NCI-H146 treated with DMSO at 0.1 percent for 48 hours (cell line): ENCODE results near the gene KCNT1.

Source experiments
- DNase-seq: peaks from one replicate; lab custom pipeline; 2025; ENCODE audit not compliant: unreplicated experiment; lab: John Stamatoyannopoulos, UW

KCNT1 gene

DNA sequence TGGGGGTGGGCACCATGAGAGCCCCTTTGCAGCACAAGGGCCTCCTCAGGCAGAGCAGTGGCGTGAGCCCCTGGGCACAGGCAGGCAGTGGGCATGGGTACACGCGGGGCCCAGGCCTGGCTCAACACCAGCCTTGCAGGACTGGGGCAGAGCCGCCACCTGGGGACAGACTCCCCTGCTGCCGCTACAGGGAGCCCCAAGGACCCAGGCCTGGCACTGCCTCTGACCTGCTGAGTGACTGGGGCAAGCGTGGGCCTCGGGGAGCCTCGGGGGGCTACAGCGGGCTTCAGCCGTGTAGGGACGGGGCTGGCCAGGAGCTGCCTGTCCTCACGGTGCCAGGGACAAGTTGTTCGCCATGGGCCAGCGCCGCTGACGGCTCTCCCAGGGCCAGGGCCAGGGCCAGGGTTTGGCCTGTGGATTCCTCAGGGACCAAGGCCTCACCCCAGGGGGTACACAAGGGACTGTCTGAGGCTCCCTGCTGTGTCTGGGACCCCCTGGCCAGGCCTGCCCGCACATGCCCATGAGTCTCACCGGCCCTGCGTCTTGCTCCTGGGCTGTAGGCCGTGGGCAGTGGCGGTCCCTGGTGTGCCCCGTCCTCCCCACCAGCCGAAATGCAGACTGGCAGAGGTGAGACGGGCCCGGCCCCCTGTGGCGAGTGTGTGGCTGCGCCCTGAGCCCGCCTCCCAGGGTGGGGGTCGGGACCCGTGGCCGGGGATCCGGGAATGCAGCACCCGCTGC lies 42.5 kb downstream of the KCNT1 start:
- DNase-seq, result no peak

DNA sequence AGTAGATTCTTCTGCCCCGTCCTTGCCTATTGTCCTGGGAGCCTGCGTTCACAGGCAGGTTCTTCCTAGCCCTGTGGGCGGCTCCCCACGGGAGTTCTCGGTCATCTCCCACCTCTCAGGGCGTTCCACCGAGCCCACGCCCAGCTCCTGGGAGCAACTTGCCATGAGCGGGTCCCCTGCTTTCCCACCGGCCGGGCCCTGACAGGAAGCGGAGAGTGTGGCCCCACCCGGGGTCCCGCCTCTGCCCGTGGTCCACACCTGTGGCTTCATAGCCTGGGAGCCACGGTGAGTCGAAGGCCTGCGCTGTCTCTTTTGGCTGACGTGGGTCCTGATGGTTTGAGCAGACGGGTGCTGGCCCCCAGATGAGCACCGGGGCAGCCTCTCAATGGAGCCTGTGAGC lies 43.2 kb downstream of the KCNT1 start:
- DNase-seq, result no peak

- DNase-seq, result no peak
These were observed 43.8 kb downstream of the KCNT1 start for GRCh38 chr9:135745686-135746324.

DNA sequence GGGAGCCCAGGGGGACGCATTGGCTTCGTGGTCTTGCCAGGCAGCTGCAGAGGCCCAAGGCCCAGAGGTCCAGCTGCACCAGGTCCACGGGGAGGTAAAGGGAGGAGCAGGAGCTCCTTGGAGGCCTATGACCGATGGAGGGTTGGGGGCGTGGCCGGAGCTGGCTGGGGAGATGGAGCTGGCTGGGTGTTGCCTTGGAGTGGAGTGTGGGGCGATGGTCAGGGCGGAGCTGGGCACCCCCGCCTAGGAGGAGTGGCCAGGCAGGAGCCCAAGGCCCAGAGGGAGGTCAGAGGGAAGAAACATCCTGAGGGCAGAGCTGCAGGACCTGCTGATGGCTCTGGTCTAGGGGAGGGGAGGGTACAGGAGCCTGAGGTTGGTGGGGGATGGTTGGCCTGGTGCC lies 44.6 kb downstream of the KCNT1 start:
- DNase-seq, result no peak

DNA sequence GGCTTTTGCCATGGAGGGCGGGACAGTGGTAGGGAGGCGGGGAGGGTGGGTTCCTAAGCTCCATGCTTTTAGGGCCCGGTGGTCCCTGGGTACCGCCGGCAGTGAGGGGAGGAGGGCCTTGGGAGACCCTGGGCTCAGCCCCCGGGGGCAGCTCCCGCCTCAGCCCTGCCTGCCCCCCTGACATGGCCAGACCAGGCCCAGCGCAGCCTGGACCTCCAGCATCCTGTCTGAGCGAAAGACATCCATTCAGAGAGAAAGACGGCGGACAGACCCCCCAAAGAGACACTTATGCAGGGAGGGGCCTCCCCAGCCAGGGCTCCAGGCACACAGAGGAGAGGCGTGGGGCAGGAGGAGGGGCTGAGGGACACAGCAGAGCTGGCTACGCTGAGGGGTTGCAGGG lies 45.3 kb downstream of the KCNT1 start:
- no peak for DNase-seq

GRCh38 chr9:135748676-135749075 lies 46.7 kb downstream of the KCNT1 start:
- DNase-seq, result no peak

- no peak for DNase-seq
These were observed 47.4 kb downstream of the KCNT1 start for GRCh38 chr9:135749171-135750045.

- DNase-seq, result no peak
These were observed 48.8 kb downstream of the KCNT1 start for GRCh38 chr9:135750786-135751185.

DNA sequence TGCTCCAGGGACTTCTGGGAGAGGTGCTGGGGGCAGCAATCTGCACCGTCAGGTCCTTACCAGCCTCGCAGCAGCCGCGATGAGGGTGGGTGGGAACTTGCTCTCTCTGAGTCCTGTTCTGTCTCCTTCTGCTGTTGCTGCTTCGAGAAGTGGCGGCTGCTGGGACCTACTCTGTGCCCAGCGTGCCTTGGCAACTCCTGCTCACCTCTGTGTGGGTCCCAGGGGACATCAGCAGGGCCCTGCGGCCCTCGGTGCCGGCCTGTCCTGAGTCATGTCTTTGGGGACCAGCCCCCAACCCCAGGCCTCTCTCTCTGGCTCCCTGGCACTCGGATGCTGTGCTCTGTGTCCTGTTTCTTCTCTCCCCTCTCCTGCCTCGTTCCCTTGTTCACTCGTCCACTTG lies 49.5 kb downstream of the KCNT1 start:
- no peak for DNase-seq

DNA sequence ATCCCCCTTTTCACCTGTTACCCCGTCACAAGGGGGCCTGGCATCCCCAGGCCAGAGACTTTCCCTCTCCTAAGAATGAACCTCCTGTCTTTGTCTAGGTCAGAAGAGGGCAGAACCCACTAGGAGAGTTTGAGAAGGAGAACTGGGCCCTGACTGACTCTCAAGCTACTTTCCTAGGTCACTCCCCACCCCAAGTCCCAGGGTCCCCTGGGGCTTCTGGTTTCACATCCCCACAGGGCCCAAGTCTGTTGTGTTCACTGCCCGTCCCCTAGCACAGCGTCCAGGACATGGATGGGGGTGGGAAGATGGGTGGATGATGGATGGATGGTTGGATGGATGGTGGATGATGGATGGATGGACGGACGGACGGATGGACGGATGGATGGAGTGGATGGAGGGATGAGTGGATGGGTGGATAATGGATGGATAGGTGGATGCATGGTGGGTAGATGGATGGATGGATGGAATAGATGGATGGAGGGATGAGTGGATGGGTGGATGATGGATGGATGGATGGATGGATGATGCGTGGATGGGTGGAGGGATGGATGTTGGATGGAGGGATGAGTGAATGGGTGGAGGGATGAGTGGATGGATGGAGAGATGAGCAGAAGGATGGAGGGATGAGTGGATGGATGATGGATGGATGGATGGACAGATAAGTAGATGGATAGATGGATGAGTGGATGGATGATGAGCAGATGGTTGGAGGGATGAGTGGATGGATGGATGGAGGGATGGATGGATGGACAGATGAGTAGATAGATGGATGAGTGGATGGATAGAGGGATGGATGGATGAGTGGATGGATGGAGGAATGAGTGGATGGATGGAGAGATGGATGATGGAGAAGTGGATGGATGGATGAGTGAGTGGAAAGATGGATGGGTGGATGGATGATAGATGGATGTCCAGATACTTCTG lies 50.6 kb downstream of the KCNT1 start:
- DNase-seq, result no peak

DNA sequence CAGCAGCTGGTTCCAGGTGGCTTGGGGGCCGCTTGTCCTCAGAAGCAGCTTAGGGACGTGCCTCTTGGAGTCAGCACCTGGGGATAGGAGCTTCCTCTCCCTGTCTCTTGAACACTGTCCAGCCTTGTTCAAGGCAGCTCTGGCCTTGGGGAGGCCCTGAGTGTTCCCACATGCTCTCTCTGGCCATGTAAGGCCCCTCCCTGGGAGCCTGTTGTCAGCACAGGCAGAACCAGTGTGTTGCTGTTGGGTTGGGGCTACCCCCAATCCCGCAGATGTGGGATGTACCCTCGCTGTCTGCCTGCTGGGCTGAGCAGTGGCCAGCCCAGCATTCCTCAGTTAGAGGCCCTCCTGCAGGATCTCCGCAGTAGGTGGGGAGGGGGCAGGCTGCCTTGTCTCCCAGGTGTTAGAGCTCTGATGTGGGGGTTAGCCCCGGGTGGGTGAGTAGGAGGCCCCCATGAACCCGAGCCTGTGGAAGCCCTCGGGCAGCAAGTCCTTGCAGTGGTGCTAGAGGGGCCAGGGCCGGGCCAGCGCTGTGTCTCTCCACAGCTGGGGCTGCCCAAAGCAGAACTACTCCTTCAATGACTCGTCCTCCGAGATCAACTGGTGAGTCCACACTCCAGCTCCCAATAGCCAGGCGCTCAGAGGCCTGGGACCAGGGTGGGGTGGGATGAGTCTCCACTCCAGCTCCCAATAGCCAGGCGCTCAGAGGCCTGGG lies 51.6 kb downstream of the KCNT1 start:
- DNase-seq, result no peak

- DNase-seq, result no peak
These were observed 54.6 kb downstream of the KCNT1 start for GRCh38 chr9:135756576-135756975.

DNA sequence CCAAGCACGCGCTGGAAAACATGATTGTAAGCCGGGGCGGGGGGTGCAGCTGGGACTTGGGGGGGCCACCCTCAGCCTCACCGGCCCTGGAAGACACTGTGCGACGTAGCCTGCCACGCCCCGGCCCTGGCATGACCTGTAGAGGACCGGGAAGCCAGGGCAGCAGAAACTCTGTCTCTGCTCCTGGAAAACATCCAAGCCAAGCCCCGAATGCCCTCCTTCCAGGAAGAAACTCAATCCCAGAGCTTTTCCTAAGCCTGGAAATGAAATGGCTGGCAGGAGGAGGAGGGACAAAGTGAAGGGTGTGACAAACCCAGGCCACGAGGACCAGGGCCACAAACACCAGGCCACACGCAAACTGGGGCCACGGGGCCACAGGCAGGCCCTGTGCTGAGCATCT lies 55.4 kb downstream of the KCNT1 start:
- DNase-seq, result no peak

DNA sequence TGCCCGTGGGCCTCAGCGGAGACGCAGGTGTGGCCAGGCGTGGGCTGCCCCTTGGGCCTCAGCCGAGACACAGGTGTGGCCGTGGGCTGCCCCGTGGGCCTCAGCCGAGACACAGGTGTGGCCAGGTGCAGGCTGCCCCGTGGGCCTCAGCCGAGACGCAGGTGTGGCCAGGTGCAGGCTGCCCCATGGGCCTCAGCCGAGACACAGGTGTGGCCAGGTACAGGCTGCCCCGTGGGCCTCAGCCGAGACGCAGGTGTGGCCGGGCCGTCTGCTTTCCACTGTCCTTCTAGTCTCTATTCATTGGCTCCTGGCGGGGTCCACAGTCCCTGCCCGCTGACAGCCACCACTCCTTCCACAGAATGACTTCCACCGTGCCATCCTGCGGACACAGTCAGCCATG lies 56.1 kb downstream of the KCNT1 start:
- DNase-seq, result no peak

DNA sequence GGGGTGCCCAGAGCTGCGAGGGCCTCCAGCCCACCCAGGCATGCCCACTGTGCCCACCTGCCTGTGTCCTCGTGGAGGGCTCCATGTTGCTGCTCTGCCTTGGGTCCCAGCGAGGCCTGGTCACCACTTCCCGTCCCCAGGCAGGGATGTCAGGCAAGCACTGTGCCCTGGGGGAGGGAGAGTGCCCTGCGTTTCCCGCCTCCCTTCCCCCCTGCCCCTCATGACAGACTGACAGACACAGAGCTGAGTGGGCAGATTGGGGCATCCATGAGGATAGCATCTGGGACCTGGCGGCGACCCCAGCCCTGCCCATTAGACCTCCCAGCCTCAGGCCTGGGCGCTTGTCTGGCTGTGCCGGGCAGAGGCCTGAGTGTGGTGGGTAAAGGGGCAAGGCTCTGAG lies 56.9 kb downstream of the KCNT1 start:
- no peak for DNase-seq

DNA sequence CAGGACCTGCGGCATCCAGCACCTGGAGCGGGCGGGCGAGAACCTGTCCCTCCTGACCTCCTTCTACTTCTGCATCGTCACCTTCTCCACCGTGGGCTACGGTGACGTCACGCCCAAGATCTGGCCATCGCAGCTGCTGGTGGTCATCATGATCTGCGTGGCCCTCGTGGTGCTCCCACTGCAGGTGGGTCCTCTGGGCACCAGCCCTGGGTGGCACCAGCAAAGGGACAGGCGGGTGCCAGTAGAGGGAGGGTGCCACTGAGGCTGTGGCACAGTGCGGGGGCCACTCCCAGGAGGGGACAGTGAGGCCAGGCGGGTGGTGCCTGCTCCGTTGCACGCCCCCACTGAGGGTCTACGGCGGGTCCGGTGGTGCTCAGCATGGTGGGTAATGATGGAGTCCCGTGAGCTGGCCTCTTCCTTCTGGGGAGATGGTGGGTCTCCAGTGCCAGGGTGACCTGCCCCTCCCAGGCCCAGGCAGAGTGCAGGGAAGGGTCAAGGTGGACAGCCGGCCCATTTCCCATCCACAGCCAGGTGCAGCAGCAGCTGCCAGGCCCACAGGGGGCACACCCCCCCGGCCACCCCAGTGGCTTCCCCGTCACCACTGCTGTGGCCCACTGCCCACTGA lies 57.8 kb downstream of the KCNT1 start:
- no peak for DNase-seq

GRCh38 chr9:135760465-135760864 lies 58.5 kb downstream of the KCNT1 start:
- DNase-seq, result no peak

- DNase-seq, result no peak
These were observed 59.3 kb downstream of the KCNT1 start for GRCh38 chr9:135761150-135761844.

- no peak for DNase-seq
These were observed 59.8 kb downstream of the KCNT1 start for GRCh38 chr9:135761845-135762168.
